SU-DHL-6 (cell line): ENCODE results near the gene NABP1.

Experiments used
- H2AFZ ChIP-seq: fragments of 200-600 bp; sonication (generic); 2 replicates; pipeline ENCODE4 v1.6.1; 2014; ENCODE audit warnings: low read depth, mild to moderate bottlenecking, moderate library complexity, mixed read lengths, antibody characterized with exemption, low read length; ENCODE audit not compliant: severe bottlenecking
- H3F3A ChIP-seq: fragments of 200-600 bp; shearing (Covaris generic); 2 replicates; pipeline ENCODE4 v1.6.0; 2016; ENCODE audit warnings: antibody characterized with exemption, mild to moderate bottlenecking; ENCODE audit not compliant: insufficient read depth
- H3K27ac ChIP-seq: fragments of 200-600 bp; sonication (generic); 2 replicates; pipeline ENCODE4 v1.5.1; 2016; ENCODE audit warnings: low read depth, mild to moderate bottlenecking, low read length, moderate library complexity, mixed read lengths
- H3K27me3 ChIP-seq: fragments of 200-600 bp; sonication (generic), shearing (Covaris generic); 2 replicates; pipeline ENCODE4 v1.6.0; 2014; ENCODE audit warnings: mild to moderate bottlenecking, low read length
- H3K36me3 ChIP-seq: fragments of 200-600 bp; sonication (generic); 2 replicates; pipeline ENCODE4 v1.6.1; 2014; ENCODE audit warnings: mild to moderate bottlenecking, low read length, mixed read lengths
- H3K4me2 ChIP-seq: fragments of 300-600, 200-600 bp; shearing (Covaris generic), sonication (generic); 2 replicates; pipeline ENCODE4 v1.6.0; 2014; ENCODE audit warnings: low read length, low read depth, mild to moderate bottlenecking; ENCODE audit not compliant: poor library complexity, severe bottlenecking
- H3K4me3 ChIP-seq: fragments of 200-600 bp; sonication (generic); 2 replicates; pipeline ENCODE4 v1.5.1; 2014; ENCODE audit warnings: antibody characterized with exemption, low read length, mild to moderate bottlenecking, mixed read lengths; ENCODE audit not compliant: insufficient read depth, poor library complexity, severe bottlenecking
- H3K79me2 ChIP-seq: fragments of 200-600 bp; sonication (generic); 2 replicates; pipeline ENCODE4 v1.6.1; 2014; ENCODE audit warnings: mild to moderate bottlenecking, low read length, moderate library complexity; ENCODE audit not compliant: insufficient read depth
- H3K9ac ChIP-seq: fragments of 200-600 bp; sonication (generic); 2 replicates; pipeline ENCODE4 v1.7.0; 2014; ENCODE audit warnings: mild to moderate bottlenecking, low read length
- H3K9me2 ChIP-seq: fragments of 200-600 bp; sonication (generic); replicated peaks from 2 replicates; pipeline ENCODE4 v1.6.1; 2014; ENCODE audit warnings: low read length; ENCODE audit not compliant: insufficient read depth
- H3K9me3 ChIP-seq: fragments of 200-600 bp; sonication (generic); 2 replicates; pipeline ENCODE4 v1.6.1; 2014; ENCODE audit warnings: low read length, mixed read lengths; ENCODE audit not compliant: insufficient read depth
- H4K20me1 ChIP-seq: fragments of 200-600 bp; sonication (generic); 2 replicates; pipeline ENCODE4 v1.6.1; 2014; ENCODE audit warnings: low read depth, mild to moderate bottlenecking, antibody characterized with exemption, low read length, moderate library complexity, mixed read lengths
- CTCF ChIP-seq: fragments of 200-600 bp; sonication (generic); IDR thresholded peaks from one replicate; pipeline ENCODE4 v1.5.1; 2017; ENCODE audit warnings: antibody characterized with exemption, mild to moderate bottlenecking, low read length, moderate library complexity; ENCODE audit not compliant: insufficient read depth, poor library complexity, severe bottlenecking
- EZH2phosphoT487 ChIP-seq: fragments of 200-600 bp; sonication (generic), shearing (Covaris generic); conservative IDR thresholded peaks from 2 replicates; pipeline ENCODE4 v1.6.1; 2018; ENCODE audit warnings: mild to moderate bottlenecking, antibody characterized with exemption, low read length, moderate library complexity, mixed read lengths

NABP1 gene

DNA sequence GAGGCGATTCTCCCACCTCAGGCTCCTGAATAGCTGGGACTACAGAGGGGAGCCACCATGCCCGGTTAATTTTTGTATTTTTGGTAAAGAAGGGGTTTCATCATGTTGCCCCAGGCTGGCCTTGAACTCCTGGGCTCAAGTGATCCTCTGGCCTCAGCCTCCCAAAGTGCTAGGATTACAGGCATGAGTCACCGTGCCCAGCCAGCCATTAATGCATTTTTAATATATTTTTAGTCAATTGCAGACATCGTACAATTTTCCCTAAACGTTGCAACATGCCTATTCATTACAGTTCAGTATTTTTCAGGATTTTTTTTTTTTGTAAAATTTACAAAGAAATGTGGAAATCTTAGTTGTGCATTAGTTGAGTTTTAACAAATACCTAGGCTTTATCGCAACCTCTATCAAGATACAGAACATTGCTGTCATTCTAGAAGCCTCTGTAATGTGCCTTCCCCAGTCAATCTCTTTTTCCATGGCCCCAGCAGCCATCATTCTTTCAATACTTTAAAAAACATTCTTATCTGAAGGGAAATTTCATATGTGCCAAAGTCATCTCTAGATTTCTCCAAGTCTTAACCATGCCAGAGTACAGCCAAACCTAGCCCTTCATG, 14.7 kb downstream of the NABP1 start:
- Histone ChIP-seq H3K4me2 (no peak overlapping the region), H4K20me1 (no peaks in the 10 kb centered on the region), H3F3A (peaks cover 23% of the 10 kb centered on the region), H3K36me3 (peaks cover 8% of the 10 kb centered on the region), H3K4me3 (no peak overlapping the region), H2AFZ (no peak overlapping the region), H3K79me2 (no peaks in the 10 kb centered on the region), H3K9me2 (no peaks in the 10 kb centered on the region), H3K27ac (no peak overlapping the region), H3K9me3 (no peaks in the 10 kb centered on the region), H3K9ac (no peak overlapping the region), H3K27me3 (no peaks in the 10 kb centered on the region)
- TF ChIP-seq EZH2phosphoT487 (no peak), CTCF (no peak)

GRCh38 chr2:191693166-191693565, 15.2 kb downstream of the NABP1 start:
- no peak for TF ChIP-seq CTCF
- TF ChIP-seq EZH2phosphoT487 = no peak
- Histone ChIP-seq H3K36me3 (peaks cover 4% of the 10 kb centered on the region), H3K9me3 (no peaks in the 10 kb centered on the region), H3K27me3 (no peaks in the 10 kb centered on the region), H3F3A (peaks cover 19% of the 10 kb centered on the region), H3K4me3 (no peak overlapping the region), H3K9ac (no peak overlapping the region), H3K9me2 (no peaks in the 10 kb centered on the region), H2AFZ (no peak overlapping the region), H3K4me2 (no peak overlapping the region), H4K20me1 (no peaks in the 10 kb centered on the region), H3K79me2 (no peaks in the 10 kb centered on the region), H3K27ac (no peak overlapping the region)

DNA sequence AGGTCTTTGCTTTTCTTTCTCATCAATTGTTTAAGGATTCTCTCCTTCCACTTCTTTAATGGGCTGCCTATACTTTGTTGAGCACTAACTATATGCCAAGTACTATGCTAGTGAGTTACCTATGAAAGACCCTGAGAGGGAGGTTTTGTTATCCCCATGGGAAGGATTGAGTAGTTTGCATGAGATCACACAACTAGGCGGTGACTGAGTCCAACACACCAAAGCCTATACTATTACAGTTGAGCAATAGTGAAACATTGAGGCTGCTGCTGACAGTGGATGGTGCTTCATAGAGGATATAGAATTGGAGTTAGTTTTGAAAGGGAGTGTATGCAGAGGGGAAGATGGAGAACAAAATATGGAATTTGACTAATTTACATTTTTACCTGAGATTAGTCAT, 15.8 kb downstream of the NABP1 start:
- no peak overlapping the region for H3K27ac ChIP-seq
- peaks cover 13% of the 10 kb centered on the region for H3F3A ChIP-seq
- H3K36me3 ChIP-seq = no peaks in the 10 kb centered on the region
- no peaks in the 10 kb centered on the region for H3K9me3 ChIP-seq
- H3K9me2 ChIP-seq = no peaks in the 10 kb centered on the region
- H3K9ac ChIP-seq = no peak overlapping the region
- H3K4me3 ChIP-seq = no peak overlapping the region
- H3K27me3 ChIP-seq = no peaks in the 10 kb centered on the region
- H2AFZ ChIP-seq = no peak overlapping the region
- H3K79me2 ChIP-seq = no peaks in the 10 kb centered on the region
- no peak overlapping the region for H3K4me2 ChIP-seq
- no peaks in the 10 kb centered on the region for H4K20me1 ChIP-seq
- TF ChIP-seq EZH2phosphoT487 (no peak), CTCF (no peak)
